H1 (cell line): ENCODE data around the gene MAN1C1. TPM values are rescaled to one million over a fixed set of nuclear protein-coding genes. Genes with fewer than 3 reads are reported as not detected.

Experiments
- CTCF ChIA-PET: fragments of 300-600 bp; sonication (Branson Sonifier 250); formaldehyde crosslinking; loops from one replicate; lab custom pipeline; 2021; ENCODE audit not compliant: partially characterized antibody; lab: Charles Lee
- POLR2A ChIA-PET: fragments of 300-600 bp; sonication (Branson Sonifier 250); formaldehyde crosslinking; loops from one replicate; lab custom pipeline; 2021; ENCODE audit warnings: inconsistent platforms; ENCODE audit not compliant: partially characterized antibody; lab: Charles Lee
- DNase-seq, 2 experiments: peaks; one replicate each; pipeline versions ENCODE4 v3.0.0 to v3.0.0-alpha.2; 2010 to 2022; ENCODE audit warnings: low spot score in 2 of 2, low read depth in 1 of 2, mixed read lengths in 1 of 2
- FAIRE-seq: peaks from 2 replicates; lab custom pipeline; 2011; peaks lifted over from hg19 to GRCh38; lab: Jason Lieb, UNC
- H2AFZ ChIP-seq: 2 replicates; pipeline ENCODE4 v1.8.1; 2012; ENCODE audit warnings: low read length, inconsistent platforms
- H2AK5ac ChIP-seq: 2 replicates; pipeline ENCODE4 v1.6.1; 2013; ENCODE audit warnings: low read depth, low read length
- H2BK120ac ChIP-seq: replicated peaks from 2 replicates; pipeline ENCODE3; 2013; ENCODE audit warnings: low read depth, low read length, inconsistent platforms
- H2BK12ac ChIP-seq: 2 replicates; pipeline ENCODE4 v1.6.1; 2013; ENCODE audit warnings: low read depth, low read length
- H2BK15ac ChIP-seq: 2 replicates; pipeline ENCODE4 v1.6.1; 2013; ENCODE audit warnings: low read length
- H2BK20ac ChIP-seq: 2 replicates; pipeline ENCODE4 v1.6.1; 2013; ENCODE audit warnings: low read length
- H2BK5ac ChIP-seq: 2 replicates; pipeline ENCODE4 v1.6.1; 2013; ENCODE audit warnings: low read depth, low read length
- H3K14ac ChIP-seq: 2 replicates; pipeline ENCODE4 v1.6.1; 2013; ENCODE audit warnings: inconsistent platforms; ENCODE audit not compliant: insufficient read length
- H3K18ac ChIP-seq: 2 replicates; pipeline ENCODE4 v1.6.1; 2013; ENCODE audit warnings: low read length; ENCODE audit errors: extremely low read depth
- H3K23ac ChIP-seq: 2 replicates; pipeline ENCODE4 v1.6.1; 2013; ENCODE audit warnings: inconsistent platforms; ENCODE audit not compliant: insufficient read length
- H3K23me2 ChIP-seq: 2 replicates; pipeline ENCODE4 v1.6.1; 2013; ENCODE audit warnings: low read depth, low read length
- H3K27ac ChIP-seq: 2 replicates; pipeline ENCODE4 v1.6.1; 2011; ENCODE audit warnings: low read depth, low read length, inconsistent platforms
- H3K27me3 ChIP-seq, 4 experiments: replicated peaks in 1 of 4; 1 replicate in 1 of 4; 2 replicates in 3 of 4; pipeline versions ENCODE4 v1.6.1 to v1.8.1; 2011 to 2013; ENCODE audit warnings: low read length in 3 of 4, mild to moderate bottlenecking in 3 of 4, inconsistent platforms in 2 of 4, mixed read lengths in 2 of 4, moderate library complexity in 1 of 4; ENCODE audit not compliant: control insufficient read depth in 3 of 4, insufficient read depth in 3 of 4; ENCODE audit errors: extremely low read depth in 1 of 4
- H3K36me3 ChIP-seq, 4 experiments: 2 replicates each; pipeline versions ENCODE4 v1.6.1 to v1.8.1; 2011 to 2013; ENCODE audit warnings: mild to moderate bottlenecking in 4 of 4, low read length in 3 of 4, moderate library complexity in 2 of 4, control low read depth in 1 of 4, inconsistent platforms in 1 of 4; ENCODE audit not compliant: insufficient read depth in 4 of 4, control insufficient read depth in 2 of 4
- H3K4ac ChIP-seq: replicated peaks from 2 replicates; pipeline ENCODE3; 2013; ENCODE audit warnings: low read length, low read depth, mixed read lengths, inconsistent platforms; ENCODE audit not compliant: insufficient read length
- H3K4me1 ChIP-seq, 4 experiments: replicated peaks in 1 of 4; 1 replicate in 1 of 4; 2 replicates in 3 of 4; pipeline versions ENCODE4 v1.6.1 to v1.8.1; 2011 to 2013; ENCODE audit warnings: low read length in 3 of 4, inconsistent platforms in 2 of 4, mixed read lengths in 1 of 4; ENCODE audit not compliant: insufficient read depth in 4 of 4, control insufficient read depth in 3 of 4
- H3K4me2 ChIP-seq, 2 experiments: 2 replicates each; pipeline versions ENCODE4 v1.6.1 to v1.8.1; 2011 to 2013; ENCODE audit warnings: low read depth in 2 of 2, low read length in 2 of 2, control low read depth in 1 of 2, inconsistent platforms in 1 of 2, mild to moderate bottlenecking in 1 of 2; ENCODE audit not compliant: insufficient read depth in 1 of 2
- H3K4me3 ChIP-seq, 4 experiments: fragments of 200-600, 300-600 bp in 1 of 4; sonication (generic), shearing (Covaris generic), sonication (Bioruptor Twin) in 1 of 4; 2 replicates each; pipeline versions ENCODE4 v1.5.1 to v1.8.1; 2011 to 2016; ENCODE audit warnings: low read length in 4 of 4, low read depth in 3 of 4, control low read depth in 2 of 4, inconsistent platforms in 2 of 4, mild to moderate bottlenecking in 2 of 4, mixed read lengths in 1 of 4, moderate library complexity in 1 of 4; ENCODE audit not compliant: insufficient read depth in 2 of 4; ENCODE audit errors: extremely low read depth in 1 of 4
- H3K56ac ChIP-seq: replicated peaks from 2 replicates; pipeline ENCODE3; 2013; ENCODE audit warnings: low read depth, mild to moderate bottlenecking, mixed read lengths, low read length, inconsistent platforms; ENCODE audit not compliant: insufficient read length
- H3K79me1 ChIP-seq: 2 replicates; pipeline ENCODE4 v1.6.1; 2013; ENCODE audit warnings: low read depth, low read length, control low read depth
- H3K79me2 ChIP-seq, 2 experiments: 2 replicates each; pipeline versions ENCODE4 v1.6.1 to v1.8.1; 2012 to 2013; ENCODE audit warnings: low read length in 2 of 2, mild to moderate bottlenecking in 2 of 2, inconsistent platforms in 1 of 2; ENCODE audit not compliant: insufficient read depth in 2 of 2, control insufficient read depth in 1 of 2
- H3K9ac ChIP-seq, 4 experiments: replicated peaks in 1 of 4; 1 replicate in 1 of 4; 2 replicates in 3 of 4; pipeline versions ENCODE4 v1.6.1 to v1.8.1; 2011 to 2013; ENCODE audit warnings: low read depth in 3 of 4, low read length in 3 of 4, control low read depth in 2 of 4, mild to moderate bottlenecking in 2 of 4, moderate library complexity in 2 of 4, inconsistent platforms in 1 of 4; ENCODE audit errors: extremely low read depth in 1 of 4
- H3K9me3 ChIP-seq, 2 experiments: 2 replicates each; pipeline versions ENCODE4 v1.6.1 to v1.8.1; 2012 to 2013; ENCODE audit warnings: mild to moderate bottlenecking in 2 of 2, moderate library complexity in 2 of 2, control low read depth in 1 of 2, inconsistent platforms in 1 of 2, low read depth in 1 of 2, low read length in 1 of 2, mixed read lengths in 1 of 2; ENCODE audit not compliant: insufficient read depth in 2 of 2
- H4K20me1 ChIP-seq, 2 experiments: replicated peaks in 1 of 2; 2 replicates each; pipeline versions ENCODE3 to v1.8.1; 2011 to 2013; ENCODE audit warnings: inconsistent platforms in 2 of 2, low read length in 2 of 2, mild to moderate bottlenecking in 1 of 2; ENCODE audit not compliant: insufficient read depth in 2 of 2, control insufficient read depth in 1 of 2
- H4K5ac ChIP-seq: 2 replicates; pipeline ENCODE4 v1.6.1; 2013; ENCODE audit warnings: low read length, low read depth, mixed read lengths, inconsistent platforms; ENCODE audit not compliant: insufficient read length
- H4K8ac ChIP-seq: 2 replicates; pipeline ENCODE4 v1.8.0; 2013; ENCODE audit warnings: mild to moderate bottlenecking, moderate library complexity, low read length, inconsistent platforms; ENCODE audit not compliant: insufficient read depth; ENCODE audit errors: extremely low read depth
- H4K91ac ChIP-seq: replicated peaks from 2 replicates; pipeline ENCODE3; 2013; ENCODE audit warnings: low read length, mixed read lengths, inconsistent platforms; ENCODE audit not compliant: insufficient read length
- ASH2L ChIP-seq: fragments of 200-600, 300-600 bp; sonication (generic); IDR thresholded peaks from one replicate; pipeline ENCODE4 v1.7.1; 2017; ENCODE audit warnings: low read length
- CBX8 ChIP-seq: fragments of 300-800, 300-1000 bp; sonication (generic); IDR thresholded peaks from 2 replicates; pipeline ENCODE4 v1.7.1; 2016; ENCODE audit warnings: low read depth, low read length, borderline replicate concordance
- CHD1 ChIP-seq: IDR thresholded peaks from 2 replicates; pipeline ENCODE4 v1.6.1; 2012; ENCODE audit warnings: low read depth, low read length, improper control_type of control experiment
- CHD2 ChIP-seq: IDR thresholded peaks from 2 replicates; pipeline ENCODE4 v1.6.1; 2012; ENCODE audit warnings: low read length, improper control_type of control experiment
- EZH2 ChIP-seq: fragments of 200-600 bp; sonication (generic); IDR thresholded peaks from 2 replicates; pipeline ENCODE4 v1.7.1; 2012; ENCODE audit warnings: low read depth, mild to moderate bottlenecking, moderate library complexity, low read length, inconsistent platforms; ENCODE audit not compliant: severe bottlenecking
- HDAC2 ChIP-seq, 2 experiments: fragments of 300-600 bp in 1 of 2; sonication (generic) in 1 of 2; IDR thresholded peaks; 2 replicates each; pipeline ENCODE4 v1.6.1; 2011 to 2012; ENCODE audit warnings: low read depth in 2 of 2, low read length in 2 of 2, mild to moderate bottlenecking in 2 of 2, moderate library complexity in 2 of 2, borderline replicate concordance in 1 of 2, inconsistent platforms in 1 of 2
- JUN ChIP-seq: IDR thresholded peaks from 2 replicates; pipeline ENCODE4 v1.6.1; 2011; ENCODE audit warnings: low read depth, mild to moderate bottlenecking, improper control_type of control experiment, low read length
- SP1 ChIP-seq: IDR thresholded peaks from 2 replicates; pipeline ENCODE4 v1.6.1; 2011; ENCODE audit warnings: low read depth, low read length
- SP2 ChIP-seq: IDR thresholded peaks from 2 replicates; pipeline ENCODE4 v1.6.1; 2012; ENCODE audit warnings: mild to moderate bottlenecking, low read length, inconsistent platforms
- SUZ12 ChIP-seq: fragments of 200-600 bp; sonication (generic); IDR thresholded peaks from 2 replicates; pipeline ENCODE4 v1.6.1; 2012; ENCODE audit warnings: mild to moderate bottlenecking, inconsistent platforms, low read length, moderate library complexity, mixed read lengths
- YY1 ChIP-seq: IDR thresholded peaks from 2 replicates; pipeline ENCODE4 v1.6.1; 2011; ENCODE audit warnings: low read depth, mild to moderate bottlenecking, low read length
- WGBS, 2 experiments: shearing (Covaris generic) in 1 of 2; methylation state at CpG; one replicate each; pipeline versions ENCODE4 v1.1.6 to v1.1.7; 2013 to 2015; ENCODE audit warnings: low lambda C conversion rate in 2 of 2, mixed read lengths in 2 of 2, inconsistent platforms in 1 of 2, low coverage in 1 of 2, missing lambda C conversion rate in 1 of 2; ENCODE audit not compliant: insufficient replicate concordance in 2 of 2, insufficient coverage in 1 of 2, insufficient read length in 1 of 2; ENCODE audit errors: extremely low coverage in 1 of 2, missing lambda C conversion rate in 1 of 2; 5-methylcytosine and 5-hydroxymethylcytosine counted together
- polyA plus RNA-seq, 7 experiments: library from polyadenylated mRNA; depleted of rRNA in 3 of 7; stranded (reverse) in 5 of 7; unstranded in 2 of 7; fragments of >200 nt in 5 of 7; fragments of 200-250 nt in 2 of 7; gene quantifications; 1 replicate in 5 of 7; 2 replicates in 1 of 7; 4 replicates in 1 of 7; pipeline versions ENCODE4 v1.2.1 to v1.2.3, GENCODE V29; 2011 to 2013; ENCODE audit warnings: missing spikeins in 2 of 7, mixed read lengths in 2 of 7
- total RNA-seq: library from RNA; stranded (reverse); fragmentation: NEBNext Ultra II Directional; extraction: Animal tissue kit (Norgen Biotek cat#: 25700); gene quantifications from 2 replicates; pipeline ENCODE4 v1.2.1, GENCODE V29; 2021
- TF ChIP-seq, protein P1 (sequence below): IDR thresholded peaks from 2 replicates; pipeline ENCODE4 v1.6.1; 2012; ENCODE audit warnings: inconsistent platforms

MAN1C1 gene
- total and polyA plus RNA-seq, 2 of the 8 experiments (the other 6 are each of a cell fraction or from before 2014, with no cell fraction given) = 7.8 to 15.2 TPM

DNA sequence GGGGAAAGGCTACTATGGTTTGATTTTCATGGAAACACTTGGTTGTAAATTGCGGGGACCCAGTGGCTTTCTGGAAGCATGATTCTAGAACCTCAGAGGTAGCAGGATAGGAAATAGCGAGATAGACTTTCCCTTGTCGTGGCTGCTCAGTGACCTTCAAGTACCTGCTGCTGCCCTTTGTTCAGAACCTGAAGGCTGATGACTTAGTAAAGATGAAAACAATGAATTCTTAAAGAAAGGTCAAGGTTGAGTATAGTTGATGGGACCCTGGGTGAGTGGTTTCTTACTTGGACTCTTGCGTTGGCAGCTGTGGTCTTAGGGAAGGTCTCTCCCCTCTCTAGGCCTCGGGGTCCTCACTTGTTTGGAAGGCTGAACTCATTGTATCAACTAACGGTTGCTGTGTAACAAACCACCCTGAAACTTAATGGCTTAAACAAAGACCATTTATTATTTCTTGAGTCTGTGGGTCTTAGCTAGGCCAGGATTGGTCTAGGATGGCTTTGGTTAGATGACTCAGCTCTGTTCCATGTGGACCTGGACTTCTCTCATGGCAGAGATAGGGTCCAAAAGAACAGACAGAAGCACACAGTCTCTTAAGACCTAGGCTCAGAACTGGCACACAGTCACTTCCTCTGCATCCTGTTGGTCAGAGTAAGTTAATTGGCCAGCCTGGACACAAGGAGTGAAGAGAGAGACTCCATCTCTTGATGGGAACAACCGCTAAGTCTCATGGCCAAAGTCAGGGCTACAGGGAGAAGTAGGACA is 94.2 kb downstream of the MAN1C1 start:
- no peak overlapping the region for H3K56ac ChIP-seq
- H3K4ac ChIP-seq = no peak overlapping the region
- H4K5ac ChIP-seq = no peak overlapping the region
- 0 out of 2 replicates have a peak overlapping the region, but pooled peaks have one; percentile 0 for H2BK15ac ChIP-seq
- no peak for FAIRE-seq
- H3K4me3 ChIP-seq = no peak overlapping the region
- no peaks in the 10 kb centered on the region for H3K9me3 ChIP-seq
- no peaks in the 10 kb centered on the region; the same call in 1 of the 2 replicates for H3K79me1 ChIP-seq
- no peaks in the 10 kb centered on the region for H3K27me3 ChIP-seq
- 0 out of 2 replicates have a peak overlapping the region, but pooled peaks have one; percentile 41 for H2AK5ac ChIP-seq
- no peak overlapping the region for H3K23ac ChIP-seq
- H3K14ac ChIP-seq = no peak overlapping the region
- peaks cover 24 to 31% (median 27%) of the 10 kb centered on the region in 4 experiments for H3K4me1 ChIP-seq
- no peak overlapping the region for H2AFZ ChIP-seq
- CTCF ChIA-PET = interaction anchor here (0.6 to 6.2 kb wide), 5 partner anchors 15 to 128 kb away, joined by 3 to 37 read pairs (median 5); no protein-coding TSS in a partner anchor
- peak overlapping the region; percentile 45 for H4K91ac ChIP-seq
- H4K8ac ChIP-seq = no peak overlapping the region
- H2BK12ac ChIP-seq = peak overlapping the region; percentile 13; the same call in 1 of the 2 replicates
- H3K23me2 ChIP-seq = no peaks in the 10 kb centered on the region
- H2BK20ac ChIP-seq = peak overlapping the region; percentile 13
- H3K9ac ChIP-seq = no peak overlapping the region
- no peaks in the 10 kb centered on the region for H4K20me1 ChIP-seq
- H3K18ac ChIP-seq = no peak overlapping the region; the same call in none of the 2 replicates
- no peak overlapping the region for H3K4me2 ChIP-seq
- 90% methylated on average over 6 of the region's 7 CpGs; no CpG with 5 or more reads in 1 of the 2 experiments for WGBS, 2 experiments
- no peak overlapping the region for H2BK5ac ChIP-seq
- DNase-seq = no peak
- H3K79me2 ChIP-seq = no peaks in the 10 kb centered on the region
- POLR2A ChIA-PET = no interaction called here
- no peak overlapping the region for H2BK120ac ChIP-seq
- no peak overlapping the region for H3K27ac ChIP-seq
- no peaks in the 10 kb centered on the region for H3K36me3 ChIP-seq
- TF ChIP-seq EZH2 = no peak
- no peak for TF ChIP-seq JUN
- TF ChIP-seq CHD1 = no peak
- TF ChIP-seq CBX8 = no peak
- no peak for TF ChIP-seq SUZ12
- no peak for TF ChIP-seq ASH2L
- TF ChIP-seq CHD2 = no peak
- TF ChIP-seq, protein P1, sequence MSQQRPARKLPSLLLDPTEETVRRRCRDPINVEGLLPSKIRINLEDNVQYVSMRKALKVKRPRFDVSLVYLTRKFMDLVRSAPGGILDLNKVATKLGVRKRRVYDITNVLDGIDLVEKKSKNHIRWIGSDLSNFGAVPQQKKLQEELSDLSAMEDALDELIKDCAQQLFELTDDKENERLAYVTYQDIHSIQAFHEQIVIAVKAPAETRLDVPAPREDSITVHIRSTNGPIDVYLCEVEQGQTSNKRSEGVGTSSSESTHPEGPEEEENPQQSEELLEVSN = no peak
- TF ChIP-seq SP2 = no peak
- no peak for TF ChIP-seq YY1
- no peak for TF ChIP-seq SP1
- no peak for TF ChIP-seq HDAC2 (IDR thresholded peaks at IDR 0.05; ENCODE audit: borderline replicate concordance in 1 of 2, low read depth in 2 of 2, low read length in 2 of 2)
